Tibial artery (tissue), 4 donors: Measurements from ENCODE around the gene CAMKMT.

Experiments
- DNase-seq, 2 donors: peaks; one replicate each; pipeline ENCODE4 v3.0.0-alpha.2; 2019
- H3K27ac ChIP-seq, 2 donors: fragments of 200-600 bp; sonication (generic) in 1 of 2; 1 replicate in 1 of 2; 2 replicates in 1 of 2; pipeline ENCODE4 v1.5.1; 2018 to 2019; ENCODE audit warnings: mild to moderate bottlenecking in 1 of 2
- H3K27me3 ChIP-seq, 2 donors: fragments of 200-600 bp; sonication (generic) in 1 of 2; one replicate each; pipeline versions ENCODE4 v1.5.1 to v1.6.0; 2016 to 2019
- H3K36me3 ChIP-seq, 3 donors: fragments of 200-600 bp; sonication (generic) in 2 of 3; one replicate each; pipeline ENCODE4 v1.5.1; 2016 to 2019; ENCODE audit warnings: mild to moderate bottlenecking in 2 of 3
- H3K4me1 ChIP-seq, 4 donors: fragments of 200-600 bp; sonication (generic) in 2 of 4; 1 replicate in 3 of 4; 2 replicates in 1 of 4; pipeline ENCODE4 v1.5.1; 2016 to 2019
- H3K4me3 ChIP-seq, 2 donors: fragments of 200-600 bp; sonication (generic) in 1 of 2; 1 replicate in 1 of 2; 2 replicates in 1 of 2; pipeline ENCODE4 v1.5.1; 2018 to 2019; ENCODE audit warnings: mild to moderate bottlenecking in 2 of 2
- H3K9me3 ChIP-seq, 3 donors: fragments of 200-600 bp; sonication (generic) in 1 of 3; one replicate each; pipeline ENCODE4 v1.5.1; 2016 to 2019
- CTCF ChIP-seq, 2 experiments: fragments of 200-600 bp in 1 of 2; fragments of 450-650 bp in 1 of 2; IDR thresholded peaks; one replicate each; pipeline ENCODE4 v1.5.1; 2017 to 2019; ENCODE audit warnings: antibody characterized with exemption in 2 of 2, mild to moderate bottlenecking in 1 of 2, moderate library complexity in 1 of 2
- intact Hi-C: fragments of 100-400 bp; cut with DNase I; formaldehyde crosslinking; loops from one replicate; pipeline ENCODE4 v1.15.0; 2023; ENCODE audit warnings: low total_unique reads

CAMKMT gene

GRCh38 chr2:44789446-44789845 is 427.7 kb downstream of the CAMKMT start:
- intact Hi-C loops, result no loop called here
- no peaks in the 10 kb centered on the region for H3K27me3 ChIP-seq
- no peaks in the 10 kb centered on the region for H3K36me3 ChIP-seq
- TF ChIP-seq CTCF (IDR thresholded peaks at IDR 0.05), result no peak
- DNase-seq, result no peak
- peaks cover 0 to 6% (median 2%) of the 10 kb centered on the region in 4 donors for H3K4me1 ChIP-seq
- no peak overlapping the region for H3K4me3 ChIP-seq
- H3K9me3 ChIP-seq, result no peaks in the 10 kb centered on the region
- no peak overlapping the region for H3K27ac ChIP-seq

- Histone ChIP-seq H3K4me3 (no peak overlapping the region), H3K9me3 (no peaks in the 10 kb centered on the region), H3K4me1 (peaks cover 0 to 6% (median 2%) of the 10 kb centered on the region in 4 donors), H3K27ac (no peak overlapping the region), H3K27me3 (no peaks in the 10 kb centered on the region), H3K36me3 (no peaks in the 10 kb centered on the region)
- intact Hi-C loops, result no loop called here
- DNase-seq, result no peak
- no peak for TF ChIP-seq CTCF (IDR thresholded peaks at IDR 0.05)
Observed at GRCh38 chr2:44789971-44790721, 428.4 kb downstream of the CAMKMT start.

- Histone ChIP-seq H3K27ac (no peak overlapping the region), H3K36me3 (no peaks in the 10 kb centered on the region), H3K9me3 (no peaks in the 10 kb centered on the region), H3K4me1 (no peaks in the 10 kb centered on the region), H3K27me3 (peaks cover 0 to 16% of the 10 kb centered on the region in 2 donors), H3K4me3 (no peak overlapping the region)
- TF ChIP-seq CTCF (IDR thresholded peaks at IDR 0.05), result no peak
- intact Hi-C loops, result no loop called here
- no peak for DNase-seq
Observed at GRCh38 chr2:44793322-44793870, 431.6 kb downstream of the CAMKMT start.

GRCh38 chr2:44796771-44797170 is 435.0 kb downstream of the CAMKMT start:
- Histone ChIP-seq H3K4me1 (peaks cover 0 to 6% (median 3%) of the 10 kb centered on the region in 4 donors), H3K9me3 (no peaks in the 10 kb centered on the region), H3K27me3 (peaks cover 0 to 46% of the 10 kb centered on the region in 2 donors), H3K36me3 (no peaks in the 10 kb centered on the region), H3K4me3 (no peak overlapping the region), H3K27ac (no peak overlapping the region)
- intact Hi-C loops, result no loop called here
- no peak for DNase-seq
- no peak for TF ChIP-seq CTCF (IDR thresholded peaks at IDR 0.05)

- intact Hi-C loops, result no loop called here
Observed at GRCh38 chr2:44798139-44798659, 436.5 kb downstream of the CAMKMT start.

More at GRCh38 chr2:44798139-44798659, 436.5 kb downstream of the CAMKMT start:
- no peak overlapping the region for H3K4me3 ChIP-seq
- H3K27ac ChIP-seq, result no peak overlapping the region
- DNase-seq, result no peak
- H3K36me3 ChIP-seq, result no peaks in the 10 kb centered on the region
- TF ChIP-seq CTCF (IDR thresholded peaks at IDR 0.05), result no peak
- H3K9me3 ChIP-seq, result no peaks in the 10 kb centered on the region
- H3K4me1 ChIP-seq, result peaks cover 0 to 17% (median 13%) of the 10 kb centered on the region in 4 donors
- peaks cover 0 to 59% of the 10 kb centered on the region in 2 donors for H3K27me3 ChIP-seq
